HL-60/S4 treated with retinoic acid at 250 ng/mL for 4 days and 3 days (cell line): Measurements from ENCODE around the gene GLIPR2.
"Not testable (repeated sequence)": the region's sequence is repeated elsewhere in the genome, so short reads cannot be mapped to it uniquely, and the experiment has no call there.

Experiments
- in situ Hi-C: fragments of 300-500 bp; cut with MboI; formaldehyde crosslinking; loops from 2 replicates; pipeline ENCODE4 v1.7.0; 2022; ENCODE audit warnings: low sequenced_read_pairs

GLIPR2 gene

GRCh38 chr9:36162211-36162738 lies 25.7 kb downstream of the GLIPR2 start:
- in situ Hi-C loops, result loop anchor here (5.0 kb wide), 1 partner anchor 60 kb away; no protein-coding TSS in a partner anchor

DNA sequence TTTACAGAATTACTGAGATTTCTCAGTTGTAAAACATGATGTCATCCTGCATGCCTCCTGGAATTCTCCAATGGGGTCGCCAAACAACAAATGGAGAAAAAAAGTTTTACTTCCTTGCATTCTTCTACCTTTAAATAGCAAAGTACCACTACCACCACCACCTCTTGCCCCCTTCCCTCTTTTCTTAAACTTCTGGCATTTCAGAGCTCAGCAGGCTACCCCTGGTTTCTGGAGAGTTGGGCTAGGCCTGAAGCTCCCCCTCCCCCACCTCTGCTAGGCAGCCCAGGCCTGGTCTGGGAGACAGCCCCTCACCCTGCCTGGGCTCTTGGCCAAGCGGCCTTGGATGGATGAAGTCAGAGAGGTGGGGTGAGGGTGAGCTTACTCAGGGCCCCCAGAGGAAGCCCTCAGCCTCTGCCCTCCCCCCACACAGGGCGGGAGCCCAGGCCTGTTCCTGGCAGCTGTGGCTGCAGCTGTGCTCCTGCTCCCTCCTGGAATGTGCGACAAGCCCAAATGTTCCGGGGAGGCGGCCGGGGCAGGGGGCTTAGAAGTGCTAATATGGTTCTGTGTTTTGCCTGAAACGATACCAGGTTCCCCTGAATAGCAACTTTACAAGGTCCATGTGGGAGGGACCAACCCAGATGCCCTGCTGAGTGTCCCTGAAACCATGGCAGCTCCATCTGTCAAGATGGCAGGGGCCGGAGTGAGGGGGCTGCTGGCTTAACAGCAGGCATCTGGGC lies 26.7 kb downstream of the GLIPR2 start:
- in situ Hi-C loops, result loop anchor here (5.0 kb wide), 1 partner anchor 61 kb away; no protein-coding TSS in a partner anchor

DNA sequence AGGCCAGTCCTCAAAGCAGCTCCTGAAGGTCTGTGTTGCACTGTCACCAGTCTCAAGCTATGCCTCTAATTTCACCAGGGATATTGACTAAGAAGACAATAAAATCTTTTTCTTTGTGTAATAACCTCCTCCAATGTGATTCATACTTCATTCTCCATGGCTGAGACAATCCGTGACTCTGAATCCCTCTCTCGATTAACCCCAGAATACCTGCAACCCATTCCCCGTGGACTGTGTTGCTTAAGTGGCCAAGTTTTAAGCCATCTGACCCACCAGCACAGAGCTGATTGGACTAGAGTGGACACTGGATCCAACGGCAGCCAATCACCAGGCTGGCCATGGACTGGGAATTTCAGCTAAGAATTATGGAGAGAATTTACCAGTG lies 27.2 kb downstream of the GLIPR2 start:
- in situ Hi-C loops, result loop anchor here (5.0 kb wide), 1 partner anchor 61 kb away; no protein-coding TSS in a partner anchor

GRCh38 chr9:36164372-36164771 lies 27.8 kb downstream of the GLIPR2 start:
- in situ Hi-C loops, result loop anchor here (5.0 kb wide), 1 partner anchor 62 kb away; no protein-coding TSS in a partner anchor

GRCh38 chr9:36164989-36165388 lies 28.5 kb downstream of the GLIPR2 start:
- in situ Hi-C loops, result loop anchor here (5.0 kb wide), 1 partner anchor 63 kb away; no protein-coding TSS in a partner anchor

- in situ Hi-C loops, result no loop called here
Measured at GRCh38 chr9:36165826-36166167, 29.3 kb downstream of the GLIPR2 start.

DNA sequence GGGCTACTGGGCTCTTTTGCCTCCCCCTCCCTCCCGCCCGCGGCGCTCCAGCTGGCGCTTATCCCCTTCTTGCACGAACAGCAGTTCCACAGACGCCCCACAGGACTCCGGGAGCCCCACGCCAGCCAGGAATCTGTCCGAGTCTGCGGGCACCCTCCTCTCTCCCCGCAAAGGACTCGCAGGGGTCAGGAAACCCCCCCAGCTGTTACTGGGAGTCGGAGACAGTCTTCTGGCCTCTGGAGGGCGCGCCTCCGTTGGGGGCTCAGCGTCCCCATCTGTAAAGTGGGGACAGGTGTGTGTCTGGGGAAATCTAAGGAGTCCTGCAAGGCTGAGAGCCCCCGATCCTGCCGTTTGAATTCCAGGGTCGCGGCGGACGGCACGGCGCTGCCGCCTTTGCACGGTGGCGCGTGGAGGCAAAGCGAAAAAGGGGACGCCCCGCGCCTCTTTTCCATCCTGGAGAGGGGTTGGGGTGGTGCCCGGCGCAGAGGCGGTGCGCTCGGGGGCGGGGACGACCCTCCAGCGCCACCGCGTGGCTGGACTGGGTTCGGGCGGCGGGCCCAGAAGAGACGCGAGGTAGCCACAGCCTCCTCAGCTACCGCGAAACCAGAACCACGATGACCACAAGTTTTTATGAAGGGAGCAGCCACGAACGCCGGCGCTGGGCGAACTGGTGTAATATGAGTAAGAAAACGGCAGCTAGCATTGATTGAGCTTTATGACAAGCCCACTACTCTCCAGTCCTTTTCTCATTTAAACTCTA lies 29.8 kb downstream of the GLIPR2 start:
- in situ Hi-C loops, result no loop called here

DNA sequence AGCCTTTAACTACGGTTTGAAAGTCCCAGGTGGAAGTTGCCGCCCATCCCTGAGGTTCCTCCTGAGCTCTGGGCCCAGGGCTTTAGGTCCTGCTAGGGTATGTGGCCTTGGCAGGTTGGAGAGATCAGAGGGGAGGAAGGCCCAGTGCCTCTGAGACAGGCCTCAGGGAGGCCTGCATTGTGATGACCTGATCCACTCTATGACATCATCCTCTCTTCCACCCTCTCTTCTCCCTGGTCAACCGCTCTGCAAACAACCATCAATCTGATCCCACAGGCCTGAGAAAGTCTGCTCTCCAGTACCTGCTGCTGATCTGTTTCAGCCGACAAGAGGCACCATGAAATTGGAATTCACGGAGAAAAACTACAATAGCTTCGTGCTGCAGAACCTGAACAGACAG lies 32.6 kb downstream of the GLIPR2 start, which contains the start of gene CCIN:
TSS of gene CCIN (plus strand) at position 223 of the 400 bp plus-strand sequence. CDS start at position 338, 115 bp downstream.
- in situ Hi-C loops, result no loop called here

DNA sequence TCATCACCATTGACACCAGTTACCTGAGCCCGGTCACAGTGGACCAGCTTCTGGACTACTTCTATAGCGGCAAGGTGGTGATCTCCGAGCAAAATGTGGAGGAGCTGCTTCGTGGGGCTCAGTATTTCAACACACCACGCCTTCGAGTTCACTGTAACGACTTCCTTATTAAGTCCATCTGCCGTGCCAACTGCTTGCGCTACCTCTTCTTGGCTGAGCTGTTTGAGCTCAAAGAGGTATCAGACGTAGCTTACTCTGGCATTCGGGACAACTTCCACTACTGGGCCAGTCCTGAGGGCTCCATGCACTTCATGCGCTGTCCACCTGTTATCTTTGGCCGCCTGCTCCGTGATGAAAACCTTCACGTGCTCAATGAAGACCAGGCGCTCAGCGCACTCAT lies 33.2 kb downstream of the GLIPR2 start:
- in situ Hi-C loops, result no loop called here

- in situ Hi-C loops, result no loop called here
Measured at GRCh38 chr9:36170531-36170930, 34.0 kb downstream of the GLIPR2 start.

DNA sequence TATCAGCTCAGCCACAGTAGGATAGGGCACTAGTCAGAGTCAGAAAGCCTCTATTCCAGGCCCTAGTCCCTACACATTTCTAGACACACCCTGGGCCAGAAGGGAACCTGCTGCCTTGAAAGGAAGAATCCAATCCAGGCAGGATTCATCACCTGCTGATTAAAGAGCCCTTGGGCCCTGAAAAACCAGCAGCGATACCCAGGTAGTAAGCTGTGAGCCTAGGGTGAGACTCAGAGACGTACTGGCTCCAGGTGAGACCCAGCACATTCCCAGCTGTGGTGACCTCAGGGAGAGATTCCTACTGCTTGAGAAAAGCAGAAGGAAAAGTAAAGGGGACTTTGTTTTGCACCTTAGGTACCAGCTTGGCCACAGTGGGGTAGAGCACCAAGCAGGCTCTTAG lies 37.3 kb downstream of the GLIPR2 start:
- in situ Hi-C loops, result no loop called here

- in situ Hi-C loops, result no loop called here
Measured at GRCh38 chr9:36174271-36174670, 37.7 kb downstream of the GLIPR2 start.

GRCh38 chr9:36174731-36175130 lies 38.2 kb downstream of the GLIPR2 start:
- in situ Hi-C loops, result no loop called here

GRCh38 chr9:36175209-36175608 lies 38.7 kb downstream of the GLIPR2 start:
- in situ Hi-C loops, result not testable (repeated sequence)

DNA sequence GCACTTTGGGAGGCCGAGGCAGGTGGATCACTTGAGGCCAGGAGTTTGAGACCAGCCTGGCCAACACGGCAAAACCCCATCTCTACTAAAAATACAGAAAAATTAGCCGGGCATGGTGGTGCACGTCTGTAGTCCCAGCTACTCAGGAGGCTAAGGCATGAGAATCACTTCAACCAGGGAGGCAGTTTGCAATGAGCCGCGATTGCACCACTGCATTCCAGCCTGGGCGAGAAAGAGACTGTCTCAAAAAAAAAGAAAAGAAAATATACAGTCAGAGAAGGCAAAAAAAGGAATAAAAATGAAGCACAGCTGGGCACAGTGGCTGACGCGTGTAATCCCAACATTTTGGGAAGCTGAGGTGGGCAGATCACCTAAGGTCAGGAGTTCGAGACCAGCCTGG lies 40.0 kb downstream of the GLIPR2 start:
- in situ Hi-C loops, result not testable (repeated sequence)

DNA sequence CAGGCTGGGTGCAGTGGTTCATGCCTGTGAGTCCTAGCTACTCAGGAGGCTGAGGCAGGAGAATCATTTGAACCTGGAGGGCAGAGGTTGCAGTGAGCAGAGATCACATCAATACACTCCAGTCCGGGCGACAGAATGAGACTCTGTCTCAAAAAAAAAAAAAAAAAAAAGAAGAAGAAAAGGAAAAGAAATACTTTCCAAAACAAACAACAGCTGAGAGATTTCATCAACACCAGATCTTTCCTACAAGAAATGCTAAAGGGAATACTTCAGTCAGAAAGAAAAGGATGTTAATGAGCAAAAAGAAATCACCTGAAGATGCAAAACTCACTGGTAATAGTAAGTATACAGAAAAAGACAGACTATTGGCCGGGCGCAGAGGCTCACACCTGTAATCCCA lies 41.0 kb downstream of the GLIPR2 start:
- in situ Hi-C loops, result no loop called here

DNA sequence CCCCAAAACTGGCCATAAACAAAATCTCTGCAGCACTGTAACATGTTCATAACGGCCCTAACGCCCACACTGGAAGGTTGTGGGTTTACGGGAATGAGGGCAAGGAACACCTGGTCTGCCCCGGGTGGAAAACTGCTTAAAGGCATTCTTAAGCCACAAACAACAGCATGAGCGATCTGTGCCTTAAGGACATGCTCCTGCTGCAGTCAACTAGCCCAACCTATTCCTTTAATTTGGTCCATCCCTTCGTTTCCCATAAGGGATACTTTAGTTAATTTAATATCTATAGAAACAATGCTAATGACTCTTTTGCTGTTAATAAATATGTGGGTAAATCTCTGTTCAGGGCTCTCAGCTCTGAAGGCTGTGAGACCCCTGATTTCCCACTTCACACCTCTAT lies 43.7 kb downstream of the GLIPR2 start:
- in situ Hi-C loops, result not testable (repeated sequence)

DNA sequence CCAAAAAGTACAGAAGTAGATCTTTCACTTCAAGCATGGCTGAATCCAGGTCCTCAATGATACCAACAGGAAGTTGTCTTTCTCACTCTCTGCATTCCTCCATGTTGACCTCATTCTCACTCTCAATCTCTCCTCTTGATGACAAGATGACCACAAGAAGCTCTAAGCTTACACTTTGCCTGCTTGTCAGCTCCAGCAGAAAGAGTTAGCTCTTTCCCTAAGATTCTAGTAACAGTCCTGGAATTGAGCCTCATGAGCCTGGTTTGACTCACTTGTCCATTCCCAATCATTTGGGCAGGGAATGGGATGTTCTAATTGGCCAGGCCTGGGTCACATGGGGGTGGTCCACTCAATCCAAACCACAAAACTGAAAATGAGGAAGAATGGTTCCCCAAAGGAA lies 50.9 kb downstream of the GLIPR2 start:
- in situ Hi-C loops, result no loop called here

DNA sequence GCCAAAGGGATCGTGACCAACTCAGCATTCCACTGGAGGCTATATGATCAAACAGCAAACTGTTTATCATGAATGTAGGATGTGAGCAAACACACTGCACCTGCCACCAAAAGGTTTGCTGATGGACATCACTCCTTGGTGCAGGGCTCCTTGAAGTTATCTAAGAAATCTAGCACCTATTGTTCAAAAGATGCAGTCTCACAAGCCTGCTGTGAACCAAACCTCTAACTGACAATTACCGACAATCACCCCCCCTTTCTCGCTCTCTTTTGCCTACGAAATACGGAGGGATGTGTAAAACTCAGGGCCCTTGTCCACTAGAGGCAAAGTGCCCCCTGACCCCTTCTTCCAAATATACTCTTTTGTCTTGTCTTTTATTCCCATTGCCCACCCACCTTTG lies 51.7 kb downstream of the GLIPR2 start:
- in situ Hi-C loops, result no loop called here

GRCh38 chr9:36189976-36190375 lies 53.4 kb downstream of the GLIPR2 start:
- in situ Hi-C loops, result no loop called here

DNA sequence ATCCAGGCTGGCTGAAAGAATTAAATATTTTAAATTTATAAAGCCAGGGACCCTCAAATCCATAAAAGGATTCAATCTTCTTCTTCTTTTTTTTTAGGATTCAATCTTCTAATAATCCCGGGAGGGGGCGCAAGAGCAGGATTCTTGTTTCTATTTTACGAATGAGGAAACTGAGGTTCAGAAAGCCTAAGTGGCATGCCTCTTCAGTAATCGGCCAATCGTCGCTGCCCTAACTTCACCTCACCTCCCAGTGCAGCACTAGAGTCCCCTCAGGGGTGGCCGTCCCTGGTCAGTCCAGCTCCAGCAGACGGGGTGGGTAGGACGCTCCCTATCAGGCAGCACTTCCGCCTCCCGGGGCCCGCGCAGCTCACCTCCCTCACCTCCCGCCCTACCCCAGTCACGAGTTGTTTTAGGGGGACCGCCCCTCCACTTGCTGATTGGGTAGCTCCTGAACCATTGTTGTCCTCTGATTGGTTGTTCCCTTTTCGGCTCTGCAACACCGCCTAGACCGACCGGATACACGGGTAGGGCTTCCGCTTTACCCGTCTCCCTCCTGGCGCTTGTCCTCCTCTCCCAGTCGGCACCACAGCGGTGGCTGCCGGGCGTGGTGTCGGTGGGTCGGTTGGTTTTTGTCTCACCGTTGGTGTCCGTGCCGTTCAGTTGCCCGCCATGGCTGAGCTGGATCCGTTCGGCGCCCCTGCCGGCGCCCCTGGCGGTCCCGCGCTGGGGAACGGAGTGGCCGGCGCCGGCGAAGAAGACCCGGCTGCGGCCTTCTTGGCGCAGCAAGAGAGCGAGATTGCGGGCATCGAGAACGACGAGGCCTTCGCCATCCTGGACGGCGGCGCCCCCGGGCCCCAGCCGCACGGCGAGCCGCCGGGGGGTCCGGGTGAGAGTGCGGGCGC lies 54.1 kb downstream of the GLIPR2 start, which contains the start of gene CLTA:
TSS of gene CLTA (plus strand) at position 534 of the 902 bp plus-strand sequence. CDS start at position 670, 136 bp downstream.
- in situ Hi-C loops, result no loop called here
